GM18907 (cell line): ENCODE measurements around the gene TMEM131.

ENCODE experiments used
- ATAC-seq: cut with Tn5 transposase; IDR thresholded peaks from one replicate; pipeline ENCODE4 v1.9.1; 2021; ENCODE audit warnings: mild to moderate bottlenecking, moderate library complexity; ENCODE audit not compliant: unreplicated experiment

The TMEM131 gene

DNA sequence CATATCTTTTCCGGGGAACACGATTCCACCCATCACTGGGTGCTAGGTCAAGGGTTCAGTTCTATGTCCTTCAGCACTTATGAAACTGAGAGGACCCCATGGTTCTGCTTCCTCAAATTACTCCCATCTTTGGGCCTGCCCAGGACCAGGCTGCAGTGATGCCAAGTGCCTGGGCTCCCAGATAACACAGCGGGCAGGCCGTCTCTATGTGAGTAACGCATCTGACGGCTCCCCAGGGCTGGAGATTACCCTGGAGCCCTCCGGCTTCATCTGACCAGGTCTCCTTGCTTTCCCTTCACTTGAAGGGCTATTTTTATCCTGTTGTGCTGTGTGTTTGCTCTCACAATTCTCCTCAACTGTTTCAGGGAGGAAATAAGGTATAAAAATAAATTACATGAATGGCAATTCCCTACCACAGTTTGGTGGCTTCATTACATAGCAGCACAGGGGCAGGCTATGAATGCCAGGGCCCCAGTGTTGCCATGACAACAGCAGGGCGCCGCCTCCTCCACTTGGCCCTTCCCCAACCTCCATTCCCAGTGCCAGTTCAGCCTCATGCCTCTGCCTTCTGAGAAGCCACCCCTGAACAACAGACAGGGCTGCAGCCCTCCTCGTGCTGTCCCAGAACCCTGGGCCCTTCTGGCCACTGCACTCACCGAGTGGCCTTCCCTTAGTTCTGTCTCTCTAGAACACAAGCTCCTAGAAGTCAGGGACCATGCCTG lies 25.4 kb upstream of the TMEM131 start:
- ATAC-seq: no peak

DNA sequence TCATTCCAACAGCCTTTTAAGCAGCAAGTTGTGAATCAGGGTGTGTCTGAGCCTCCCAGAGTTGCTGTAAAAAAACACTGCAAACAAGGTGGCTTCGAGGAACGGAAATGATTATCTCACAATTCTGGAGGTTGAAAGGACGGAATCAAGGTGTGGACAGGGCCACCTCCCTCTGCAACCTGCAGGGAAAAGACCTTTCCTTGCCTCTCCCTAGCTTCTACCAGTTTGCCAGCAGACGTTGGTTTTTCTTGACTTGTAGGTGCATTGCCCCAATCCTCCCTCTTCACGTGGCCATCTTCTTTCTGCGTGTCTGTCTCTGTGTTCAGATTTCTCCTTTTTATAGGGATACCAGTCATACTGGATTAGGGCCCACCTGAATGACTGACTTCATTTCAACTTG lies 24.8 kb upstream of the TMEM131 start:
- ATAC-seq: no peak

DNA sequence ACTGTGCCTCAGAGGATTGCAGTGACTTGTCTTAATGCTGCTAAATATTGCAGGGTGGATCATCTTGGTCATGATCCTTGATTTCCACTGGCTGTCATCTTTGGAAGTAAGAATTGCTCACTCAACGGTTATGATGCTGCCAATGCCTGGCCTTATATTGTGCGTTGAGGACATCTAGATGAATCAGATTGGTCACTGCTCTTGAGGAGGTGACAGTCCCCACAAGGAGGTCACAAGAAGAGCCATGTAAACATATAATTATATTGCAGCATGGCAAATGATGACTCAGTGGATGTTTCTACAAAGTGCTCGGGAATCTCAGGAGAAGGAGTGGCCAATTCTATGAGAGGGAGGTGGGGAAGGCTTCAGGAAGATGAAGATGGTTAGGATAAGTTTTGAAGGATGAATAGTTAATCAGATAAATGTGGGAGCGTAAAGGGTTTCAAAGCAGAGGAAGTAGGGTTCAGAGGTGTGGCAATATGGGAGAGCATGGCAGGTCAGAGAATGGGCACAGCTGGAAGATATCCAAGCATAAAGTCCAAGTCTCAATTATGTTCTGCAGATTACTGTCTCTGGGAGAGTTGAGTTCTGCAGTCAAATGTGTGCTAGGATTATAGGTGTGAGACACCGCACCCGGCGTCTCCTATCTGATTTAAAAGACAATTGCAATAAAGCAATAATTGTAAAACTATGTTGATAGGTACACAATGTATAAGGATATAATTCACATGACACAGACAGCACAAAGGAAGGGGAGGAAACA lies 21.3 kb upstream of the TMEM131 start:
- no peak for ATAC-seq

DNA sequence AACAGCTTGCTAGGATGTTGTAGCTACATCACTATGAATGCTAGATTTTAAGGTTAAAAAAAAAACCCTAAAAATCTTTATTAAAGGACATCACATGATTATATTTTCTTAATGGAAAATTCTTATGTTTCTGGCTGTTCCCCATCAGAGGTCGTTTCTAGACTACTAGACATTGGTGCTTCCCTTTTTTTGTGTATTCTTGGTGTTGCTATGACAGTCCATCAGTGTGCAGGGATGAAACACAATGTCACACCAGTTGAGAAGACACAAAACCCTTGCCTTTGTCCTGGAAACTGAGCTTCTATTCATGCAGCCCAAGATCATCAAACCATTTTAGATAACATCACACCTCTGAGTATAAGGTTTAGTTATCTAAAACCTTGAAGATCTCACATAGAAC lies 19.9 kb upstream of the TMEM131 start:
- ATAC-seq: no peak

DNA sequence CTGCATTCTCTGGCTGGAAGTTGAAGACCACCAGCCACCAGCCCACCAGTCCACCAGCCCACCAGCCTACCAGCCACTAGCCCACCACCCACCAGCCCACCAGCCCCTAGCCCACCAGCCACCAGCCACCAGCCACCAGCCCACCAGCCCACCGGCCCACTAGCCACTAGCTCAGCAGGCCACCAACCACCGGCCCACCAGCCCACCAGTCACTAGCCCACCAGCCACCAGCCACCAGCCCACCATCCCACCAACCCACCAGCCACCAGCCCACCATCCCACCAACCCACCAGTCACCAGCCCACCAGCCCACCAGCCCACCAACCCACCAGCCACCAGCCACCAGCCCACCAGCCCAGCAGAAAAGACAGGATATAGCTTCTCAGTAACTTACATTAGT lies 18.6 kb upstream of the TMEM131 start:
- no peak for ATAC-seq

DNA sequence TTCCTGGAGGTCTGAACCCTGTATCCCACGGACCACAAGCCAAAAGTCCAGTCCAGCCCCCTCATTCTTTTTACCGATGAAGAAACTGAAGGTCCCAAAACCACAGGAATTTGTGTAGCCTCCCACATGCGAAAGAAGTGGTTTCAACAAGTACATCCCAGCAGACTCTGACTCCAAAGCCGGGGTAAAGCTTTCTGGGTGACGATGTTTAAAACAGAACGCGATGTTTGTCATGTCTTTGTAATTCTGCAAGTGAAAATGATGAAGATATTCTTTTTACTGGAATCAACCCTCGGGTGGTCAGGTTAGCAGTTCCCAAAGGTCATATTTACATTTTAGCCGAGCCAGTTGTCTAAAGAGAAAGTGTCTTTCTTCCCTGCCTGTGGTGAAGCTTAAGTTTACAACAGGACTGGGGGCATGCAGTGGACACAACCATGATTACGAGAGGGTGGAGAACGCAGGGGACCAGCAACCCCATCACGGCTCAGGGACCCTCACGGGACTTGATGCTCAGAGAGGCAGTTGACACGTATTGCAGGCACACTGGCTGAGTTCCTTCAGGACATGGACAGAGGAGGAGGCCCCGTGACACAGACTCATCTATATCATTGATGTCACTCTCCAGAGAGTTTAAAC lies 17.8 kb upstream of the TMEM131 start:
- no peak for ATAC-seq

DNA sequence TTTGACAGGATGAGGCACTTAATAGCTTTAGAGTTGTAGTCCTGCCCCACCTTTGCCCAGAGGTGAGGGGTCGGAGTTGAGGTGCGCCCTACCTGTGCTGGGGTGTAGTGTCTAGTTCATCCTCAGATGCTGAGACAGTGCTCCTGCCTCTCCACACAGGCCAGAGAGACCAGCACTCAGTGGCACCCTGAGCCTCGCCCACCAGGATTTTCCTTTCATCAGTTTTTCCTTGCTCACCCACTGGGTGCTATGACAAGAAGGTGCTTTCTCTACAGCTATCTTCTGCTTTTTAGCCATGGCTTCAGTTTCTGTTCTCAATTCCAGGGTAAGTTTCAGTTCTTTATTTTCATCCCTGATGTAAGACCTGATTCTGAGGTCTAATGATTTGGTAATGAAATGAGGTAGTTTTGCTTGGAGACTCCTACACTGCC lies 16.8 kb upstream of the TMEM131 start:
- peak; percentile 85 for ATAC-seq

DNA sequence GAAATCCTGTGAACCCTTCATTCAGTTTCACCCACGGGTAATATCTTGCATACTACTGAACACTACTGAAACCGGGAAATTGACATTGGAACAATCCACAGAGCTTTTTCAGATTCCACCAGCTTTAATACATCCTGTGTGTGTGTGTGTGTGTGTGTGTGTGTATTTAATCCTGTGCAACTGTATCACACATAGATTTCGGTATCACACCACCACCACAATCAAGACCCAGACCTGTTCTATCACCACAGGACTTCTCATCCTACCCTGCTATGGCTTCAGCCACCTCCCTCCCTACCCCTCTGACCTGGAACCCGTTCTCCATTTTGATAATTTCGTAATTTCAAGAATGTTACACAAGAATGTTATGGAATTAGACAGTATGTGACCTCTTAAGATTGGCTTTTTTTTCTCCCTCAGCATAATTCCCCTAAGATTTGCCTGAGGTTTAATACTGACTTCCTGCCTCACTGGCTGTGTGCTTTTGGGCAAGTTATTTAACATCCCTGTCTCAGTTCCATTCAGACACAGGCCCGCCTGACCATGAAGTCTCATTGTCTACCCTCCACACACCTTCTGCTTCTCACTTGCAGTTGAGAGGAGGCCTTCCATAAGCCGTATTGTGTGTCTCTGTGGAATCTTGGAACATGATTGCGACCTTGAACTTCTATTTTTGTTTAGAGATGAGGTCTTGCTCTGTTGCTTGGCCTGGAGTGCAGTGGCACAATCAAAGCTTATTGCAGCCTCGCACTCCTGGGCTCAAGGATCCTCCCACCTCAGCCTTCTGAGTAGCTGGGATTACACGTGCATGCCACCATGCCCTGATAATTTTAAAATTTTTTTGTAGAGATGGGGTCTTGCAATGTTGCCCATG lies 14.4 kb upstream of the TMEM131 start:
- ATAC-seq: no peak

DNA sequence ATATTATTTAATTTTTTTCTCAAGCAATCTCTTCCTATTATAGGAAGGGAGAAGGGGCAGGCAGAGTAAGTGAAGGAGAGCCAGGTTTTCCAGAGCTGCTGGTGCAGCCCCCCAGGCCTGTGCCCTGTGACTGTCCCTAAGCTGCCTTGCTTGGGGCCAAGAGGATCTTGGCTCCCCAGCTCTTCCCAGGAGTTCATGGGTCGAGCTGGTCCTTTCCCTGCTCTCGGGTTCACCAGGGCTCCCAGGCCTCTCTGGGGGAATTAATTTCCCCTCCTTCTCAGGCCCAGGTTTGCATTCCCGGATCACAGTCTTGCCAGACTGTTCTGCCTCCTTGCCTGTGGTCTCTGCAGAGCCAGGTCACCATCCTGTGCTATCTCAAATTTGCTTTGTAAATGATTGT lies 12.7 kb upstream of the TMEM131 start:
- no peak for ATAC-seq

DNA sequence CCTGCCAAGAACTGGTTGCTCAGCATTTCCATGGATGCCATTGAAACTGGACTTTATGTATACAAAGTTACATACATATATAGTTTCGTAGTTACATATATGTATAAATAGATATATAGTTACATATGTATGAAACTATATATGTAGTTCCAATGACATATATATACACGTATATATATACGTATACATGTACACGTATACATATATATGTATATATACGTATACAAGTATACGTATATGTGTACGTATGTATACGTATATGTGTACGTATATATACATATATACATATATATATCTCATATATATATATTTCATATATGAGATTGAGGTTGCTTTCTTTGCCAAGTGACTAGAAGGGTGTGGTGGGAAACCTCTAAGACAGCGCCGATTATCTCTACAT lies 10.6 kb upstream of the TMEM131 start:
- ATAC-seq: no peak

DNA sequence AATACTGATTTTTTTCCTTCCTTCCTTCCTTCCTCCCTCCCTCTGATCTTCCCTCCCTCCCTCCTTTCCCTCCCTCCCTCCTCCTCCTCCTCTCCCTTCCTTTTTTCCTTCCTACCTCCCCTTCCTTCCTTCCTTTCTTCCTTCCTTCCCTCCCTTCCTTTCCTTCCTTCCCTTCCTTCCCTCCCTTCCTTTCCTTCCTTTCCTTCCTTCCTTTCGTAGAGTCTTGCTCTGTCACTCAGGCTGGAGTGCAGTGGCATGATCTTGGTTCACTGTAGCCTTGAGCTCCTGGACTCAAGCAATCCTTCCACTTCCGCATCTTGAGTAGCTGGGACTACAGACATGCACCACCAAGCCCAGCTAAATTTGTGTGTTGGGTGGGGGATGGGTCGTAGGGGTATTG lies 8.9 kb upstream of the TMEM131 start:
- ATAC-seq: no peak

DNA sequence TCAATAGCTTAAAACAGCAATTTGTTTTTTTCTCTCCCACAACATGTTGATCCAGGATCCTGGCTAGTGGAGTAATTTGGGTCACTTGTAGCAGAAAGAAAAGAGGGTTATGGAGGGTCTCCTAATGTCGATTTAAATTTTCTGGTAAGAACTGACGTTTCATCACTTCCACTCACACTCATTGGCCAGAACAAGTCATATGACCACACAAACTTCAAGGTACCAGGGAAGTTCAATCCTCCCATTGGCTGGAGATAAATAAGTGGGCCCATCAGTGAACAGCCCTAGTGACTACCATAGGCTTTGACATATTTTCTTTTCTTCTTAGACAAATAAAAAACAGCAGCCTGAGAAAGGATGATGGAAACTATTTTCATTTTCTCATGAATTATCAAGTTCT lies 8.3 kb upstream of the TMEM131 start:
- no peak for ATAC-seq

DNA sequence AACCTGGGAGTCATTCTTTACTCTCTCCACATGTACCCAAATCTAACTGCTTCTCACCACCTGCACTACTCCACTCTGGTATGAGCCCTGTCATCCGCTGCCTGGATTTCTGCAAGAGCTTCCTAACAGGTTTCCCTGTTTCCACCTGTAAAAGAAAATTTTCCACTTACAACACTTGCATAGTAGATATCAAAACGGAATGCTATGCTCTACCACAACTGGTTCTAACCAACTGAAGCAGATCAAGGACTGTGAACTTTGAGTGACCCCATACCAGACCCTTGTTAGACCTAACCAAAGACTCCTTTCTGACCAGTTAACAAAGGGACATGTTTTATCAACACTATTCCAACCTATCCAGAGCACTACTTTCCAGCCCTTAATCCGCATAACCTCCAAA lies 3.8 kb upstream of the TMEM131 start:
- no peak for ATAC-seq

DNA sequence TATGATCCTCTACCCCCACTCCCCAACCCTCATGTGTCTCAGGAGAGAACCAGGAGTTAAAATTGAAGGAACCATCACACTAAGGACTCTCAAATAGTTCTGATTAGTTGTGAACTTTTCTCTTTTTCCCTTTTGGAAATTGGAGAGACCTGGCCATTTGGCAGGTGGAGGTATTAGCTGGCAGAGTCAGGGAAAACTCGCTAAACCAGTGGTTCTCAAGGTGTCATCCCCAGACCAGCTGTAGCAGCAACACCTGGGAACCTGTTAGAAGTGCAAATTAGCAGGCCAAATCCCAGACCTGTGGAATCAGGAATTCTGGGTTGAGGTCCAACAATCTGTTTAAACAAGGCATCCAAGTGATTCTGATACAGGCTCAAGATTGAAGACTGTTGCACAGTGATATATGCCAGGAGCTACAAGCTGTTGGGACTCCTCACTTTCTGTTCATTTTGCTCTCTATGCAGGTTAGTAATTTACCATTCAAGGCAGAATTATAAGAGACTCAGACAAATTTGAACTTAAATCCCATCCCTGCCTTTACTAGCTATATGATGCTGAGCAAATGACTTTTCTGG lies 2.8 kb upstream of the TMEM131 start:
- no peak for ATAC-seq

DNA sequence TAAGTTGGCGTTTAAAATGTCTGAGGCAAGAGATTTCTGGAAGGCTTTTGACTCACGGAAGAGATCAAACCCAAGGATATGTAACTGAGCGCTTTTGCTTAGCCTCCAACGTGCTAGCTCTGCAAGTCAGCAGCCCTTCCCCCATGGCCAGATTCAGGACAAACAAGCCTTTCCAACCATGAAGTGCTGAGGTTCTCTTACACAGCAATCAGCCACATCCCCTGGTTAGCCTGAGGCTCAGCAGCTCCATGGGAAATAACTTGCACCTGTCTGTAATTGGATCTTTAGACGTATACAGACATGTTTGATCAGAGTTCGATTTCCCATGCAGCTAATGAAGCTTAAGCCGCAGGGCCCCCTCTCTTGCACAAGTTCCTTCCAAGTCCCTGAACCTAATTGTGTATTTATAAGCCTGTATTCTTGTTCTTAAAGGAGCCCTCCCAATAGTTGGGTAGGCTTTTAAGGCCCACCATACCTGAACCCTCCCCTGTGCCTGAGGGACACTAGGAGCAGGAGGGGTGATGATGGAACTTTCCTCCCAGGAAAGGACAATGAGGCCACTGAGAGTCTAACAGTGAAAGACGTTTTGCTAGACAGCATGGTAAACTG lies 2.1 kb upstream of the TMEM131 start:
- no peak for ATAC-seq

DNA sequence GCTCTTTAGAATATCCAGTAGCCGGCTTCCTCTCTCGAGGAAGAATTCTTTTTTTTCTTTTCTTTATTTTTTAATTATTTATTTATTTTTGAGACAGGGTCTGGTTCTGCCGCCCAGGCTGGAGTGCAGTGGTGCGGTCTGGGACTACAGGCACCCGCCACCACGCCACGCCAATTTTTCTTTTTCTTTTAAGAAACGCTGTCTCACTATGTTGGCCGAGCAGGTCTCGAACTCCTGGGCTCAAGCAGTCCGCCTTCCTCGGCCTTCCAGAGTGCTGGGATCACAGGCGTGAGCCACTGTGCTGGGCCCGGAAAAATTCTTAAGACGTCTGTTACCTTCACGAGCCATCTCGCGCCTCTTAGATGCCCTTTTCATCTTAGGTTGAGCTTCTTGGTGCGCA lies 931 bp upstream of the TMEM131 start:
- no peak for ATAC-seq

DNA sequence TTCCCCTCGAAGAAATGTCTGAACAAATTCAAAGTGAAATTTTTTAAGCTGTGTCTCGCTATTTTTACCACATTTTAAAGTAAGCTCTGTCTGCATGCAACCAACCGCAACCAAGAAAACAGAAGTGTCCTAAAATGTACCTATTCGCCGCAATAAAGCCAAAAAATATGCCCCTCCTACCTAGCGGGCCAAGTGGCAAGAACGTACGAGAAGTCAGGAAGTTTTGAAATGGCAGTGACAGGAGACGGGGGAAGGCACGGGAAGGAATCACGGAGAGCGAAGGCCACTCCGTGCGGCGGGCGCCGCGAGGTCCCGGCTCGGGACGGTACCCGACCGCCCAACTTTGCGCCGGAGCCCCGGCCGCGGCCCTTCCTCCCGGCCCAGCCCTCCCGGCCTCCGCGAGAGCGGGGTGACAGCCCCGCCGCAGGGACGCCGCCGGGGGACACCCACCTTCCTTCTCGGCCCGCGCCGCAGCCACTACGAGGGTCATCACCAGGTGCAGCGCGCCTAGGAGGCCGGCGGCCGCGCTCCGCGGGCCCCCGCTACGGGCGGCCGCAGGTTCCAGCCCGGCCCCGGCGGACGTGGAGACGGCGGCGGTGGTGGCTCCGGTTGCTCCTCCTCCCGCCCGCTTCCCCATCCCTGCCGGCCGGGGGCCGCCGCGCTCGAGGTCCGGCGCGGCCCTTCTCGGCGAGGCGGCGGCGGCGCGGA lies 568 bp downstream of the TMEM131 start:
- peak; percentile 46 for ATAC-seq

DNA sequence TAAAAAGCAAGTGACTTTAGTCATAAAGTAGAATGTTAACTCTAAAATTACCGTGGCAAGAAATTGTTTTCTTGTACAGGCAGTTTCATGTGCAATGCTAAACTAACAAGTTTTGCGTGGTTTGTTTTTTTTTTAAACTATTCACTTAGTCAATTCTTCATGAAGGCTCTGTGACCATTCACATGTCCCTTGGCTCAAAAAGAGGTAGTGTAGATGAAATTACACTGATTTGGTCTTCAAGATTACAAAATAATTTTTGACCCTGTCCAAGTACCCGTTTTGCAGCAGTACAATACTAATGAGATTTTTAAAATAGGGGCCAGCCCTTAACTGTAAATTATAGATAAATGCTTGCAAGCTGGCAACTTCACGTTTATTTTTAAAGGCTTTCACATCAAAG lies 1.3 kb downstream of the TMEM131 start:
- ATAC-seq: no peak

DNA sequence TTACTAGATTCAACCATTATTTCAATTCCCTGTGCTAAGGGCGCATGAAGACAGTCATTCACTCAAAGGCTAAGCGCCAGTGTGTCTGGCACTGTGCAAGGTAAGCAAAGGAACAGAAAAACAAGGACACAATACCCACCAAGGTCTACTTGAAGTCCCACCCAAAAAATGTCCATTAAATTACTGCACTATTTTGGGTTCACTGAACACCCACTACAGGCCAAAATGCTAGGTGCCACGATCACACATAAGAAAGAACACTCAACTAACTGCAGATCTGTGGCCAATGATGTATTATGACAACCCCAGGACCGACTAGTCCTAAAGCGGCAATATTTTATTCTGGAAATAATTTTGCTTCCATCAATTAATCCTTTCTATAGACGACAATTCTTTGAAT lies 1.8 kb downstream of the TMEM131 start:
- ATAC-seq: no peak
